PFSK-1 (cell line): Measurements from ENCODE around the gene PRSS3.

ENCODE experiments used
- POLR2AphosphoS5 ChIP-seq: IDR thresholded peaks from 2 replicates; pipeline ENCODE4 v1.6.1; 2012; ENCODE audit warnings: low read depth, mild to moderate bottlenecking, control low read depth, low read length, moderate library complexity
- REST ChIP-seq, 2 experiments: IDR thresholded peaks; 2 replicates each; pipeline versions ENCODE4 v1.6.1 to v1.8.0; 2011 to 2012; ENCODE audit warnings: low read depth in 2 of 2, low read length in 2 of 2, control low read depth in 1 of 2, inconsistent platforms in 1 of 2, mild to moderate bottlenecking in 1 of 2, moderate library complexity in 1 of 2; ENCODE audit not compliant: insufficient read depth in 1 of 2
- SIN3A ChIP-seq: IDR thresholded peaks from 2 replicates; pipeline ENCODE4 v1.6.1; 2012; ENCODE audit warnings: mild to moderate bottlenecking, low read length, moderate library complexity, borderline replicate concordance; ENCODE audit not compliant: insufficient read depth
- TAF1 ChIP-seq: IDR thresholded peaks from 2 replicates; pipeline ENCODE4 v1.6.1; 2012; ENCODE audit warnings: low read length, control low read depth, borderline replicate concordance; ENCODE audit not compliant: insufficient read depth

GRCh38 chr9:33781736-33782135 is 13.6 kb upstream of the PRSS3 start:
- TF ChIP-seq POLR2AphosphoS5 (no peak), REST (IDR thresholded peaks at IDR 0.05; ENCODE audit: insufficient read depth in 1 of 2, low read depth in 2 of 2, low read length in 2 of 2) (no peak), TAF1 (no peak), SIN3A (no peak)
